ENCODE data around the gene OR5D16.
"Not testable (repeated sequence)": the region's sequence is repeated elsewhere in the genome, so short reads cannot be mapped to it uniquely, and the experiment has no call there.

Gene OR5D16

GRCh38 chr11:55838452-55838851 lies at the start of gene OR5D16:
Gene OR5D16 (plus strand): TSS chr11:55838752. CDS start chr11:55838752, 0 bp downstream.
- in situ Hi-C loops (cut with MboI; ENCODE audit: low sequenced_read_pairs): no loop called here

GRCh38 chr11:55791606-55792005 lies 46.9 kb upstream of the OR5D16 start:
- in situ Hi-C loops (cut with MboI; ENCODE audit: low sequenced_read_pairs): no loop called here

- in situ Hi-C loops (cut with MboI; ENCODE audit: low sequenced_read_pairs): no loop called here
Measured at GRCh38 chr11:55793321-55793720, 45.2 kb upstream of the OR5D16 start.

GRCh38 chr11:55795256-55795655 lies 43.3 kb upstream of the OR5D16 start, which contains the start of gene OR5D14:
Gene OR5D14 (plus strand): TSS chr11:55795556. CDS start chr11:55795556, 0 bp downstream.
- in situ Hi-C loops (cut with MboI; ENCODE audit: low sequenced_read_pairs): no loop called here

GRCh38 chr11:55806248-55806647 lies 32.3 kb upstream of the OR5D16 start:
- in situ Hi-C loops (cut with MboI; ENCODE audit: low sequenced_read_pairs): no loop called here

GRCh38 chr11:55811067-55811466 lies 27.5 kb upstream of the OR5D16 start, which contains the start of gene OR5L1:
Gene OR5L1 (plus strand): TSS chr11:55811367. CDS start chr11:55811467, 100 bp downstream.
- in situ Hi-C loops (cut with MboI; ENCODE audit: low sequenced_read_pairs): no loop called here

- in situ Hi-C loops (cut with MboI; ENCODE audit: low sequenced_read_pairs): no loop called here
Measured at GRCh38 chr11:55819330-55819729, 19.2 kb upstream of the OR5D16 start, which contains the start of gene OR5D18. Gene OR5D18 (plus strand): TSS chr11:55819630. CDS start chr11:55819630, 0 bp downstream.

- in situ Hi-C loops (cut with MboI; ENCODE audit: low sequenced_read_pairs): no loop called here
Measured at GRCh38 chr11:55826919-55827318, 11.6 kb upstream of the OR5D16 start, which contains the start of gene OR5L2. Gene OR5L2 (plus strand): TSS chr11:55827219. CDS start chr11:55827219, 0 bp downstream.

- in situ Hi-C loops (cut with MboI; ENCODE audit: low sequenced_read_pairs): no loop called here
Measured at GRCh38 chr11:55847453-55847852, 8.9 kb downstream of the OR5D16 start.

GRCh38 chr11:55849037-55849436 lies 10.5 kb downstream of the OR5D16 start:
- in situ Hi-C loops (cut with MboI; ENCODE audit: low sequenced_read_pairs): no loop called here

- in situ Hi-C loops (cut with MboI; ENCODE audit: low sequenced_read_pairs): no loop called here
Measured at GRCh38 chr11:55852141-55852540, 13.6 kb downstream of the OR5D16 start.

- in situ Hi-C loops (cut with MboI; ENCODE audit: low sequenced_read_pairs): no loop called here
Measured at GRCh38 chr11:55854704-55855103, 16.2 kb downstream of the OR5D16 start.

GRCh38 chr11:55867354-55867753 lies 28.8 kb downstream of the OR5D16 start:
- in situ Hi-C loops (cut with MboI; ENCODE audit: low sequenced_read_pairs): not testable (repeated sequence)

GRCh38 chr11:55872731-55873130 lies 34.2 kb downstream of the OR5D16 start:
- in situ Hi-C loops (cut with MboI; ENCODE audit: low sequenced_read_pairs): not testable (repeated sequence)

GRCh38 chr11:55873146-55873545 lies 34.6 kb downstream of the OR5D16 start:
- in situ Hi-C loops (cut with MboI; ENCODE audit: low sequenced_read_pairs): not testable (repeated sequence)

GRCh38 chr11:55882997-55883396 lies 44.4 kb downstream of the OR5D16 start, which contains the start of gene TRIM51:
Gene TRIM51 (plus strand): TSS chr11:55883297. CDS start chr11:55885429, 2,132 bp downstream.
- in situ Hi-C loops (cut with MboI; ENCODE audit: low sequenced_read_pairs): not testable (repeated sequence)

GRCh38 chr11:55884995-55885394 lies 46.4 kb downstream of the OR5D16 start:
- in situ Hi-C loops (cut with MboI; ENCODE audit: low sequenced_read_pairs): not testable (repeated sequence)

- in situ Hi-C loops (cut with MboI; ENCODE audit: low sequenced_read_pairs): not testable (repeated sequence)
Measured at GRCh38 chr11:55885481-55885880, 46.9 kb downstream of the OR5D16 start.
